Smooth muscle cell (in vitro differentiated cells): ENCODE results near the gene ESRRA. TPM values are rescaled to one million over a fixed set of nuclear protein-coding genes. Genes with fewer than 3 reads are reported as not detected.
"Not testable (repeated sequence)": the region's sequence is repeated elsewhere in the genome, so short reads cannot be mapped to it uniquely, and the experiment has no call there.

Experiments
- DNase-seq: peaks from one replicate; lab custom pipeline; 2025; ENCODE audit not compliant: unreplicated experiment; lab: John Stamatoyannopoulos, UW
- H2AFZ ChIP-seq: fragments of 200-600 bp; sonication (generic); 2 replicates; pipeline ENCODE4 v1.6.0; 2016; ENCODE audit warnings: antibody characterized with exemption, low read depth, mild to moderate bottlenecking
- H3F3A ChIP-seq: fragments of 200-600 bp; sonication (generic); 2 replicates; pipeline ENCODE4 v1.6.0; 2017; ENCODE audit warnings: antibody characterized with exemption, low read depth
- H3K27ac ChIP-seq: fragments of 200-600 bp; sonication (generic); 2 replicates; pipeline ENCODE4 v1.5.1; 2016; ENCODE audit warnings: low read depth, mild to moderate bottlenecking
- H3K27me3 ChIP-seq: fragments of 200-600 bp; sonication (generic); 2 replicates; pipeline ENCODE4 v1.6.1; 2016; ENCODE audit warnings: low read depth, mild to moderate bottlenecking
- H3K36me3 ChIP-seq: fragments of 200-600 bp; sonication (generic); 2 replicates; pipeline ENCODE4 v1.5.1; 2016; ENCODE audit warnings: low read depth
- H3K4me1 ChIP-seq: fragments of 200-600 bp; sonication (generic); 2 replicates; pipeline ENCODE4 v1.5.1; 2016; ENCODE audit warnings: low read depth
- H3K4me2 ChIP-seq: fragments of 200-600 bp; sonication (generic); 2 replicates; pipeline ENCODE4 v1.6.0; 2016; ENCODE audit warnings: mild to moderate bottlenecking
- H3K4me3 ChIP-seq: fragments of 200-600 bp; sonication (generic); 2 replicates; pipeline ENCODE4 v1.5.1; 2016; ENCODE audit warnings: mild to moderate bottlenecking
- H3K79me2 ChIP-seq: fragments of 200-600 bp; sonication (generic); 2 replicates; pipeline ENCODE4 v1.6.0; 2016; ENCODE audit warnings: low read depth, mild to moderate bottlenecking
- H3K9ac ChIP-seq: fragments of 200-600 bp; sonication (generic); 2 replicates; pipeline ENCODE4 v1.6.0; 2016; ENCODE audit warnings: low read depth
- H3K9me3 ChIP-seq: fragments of 200-600 bp; sonication (generic); replicated peaks from 2 replicates; pipeline ENCODE4 v1.5.1; 2016; ENCODE audit warnings: low read depth
- H4K20me1 ChIP-seq: fragments of 200-600 bp; sonication (generic); 2 replicates; pipeline ENCODE4 v1.6.0; 2016; ENCODE audit warnings: low read depth
- WGBS: methylation state at CpG from one replicate; pipeline ENCODE4 v1.1.7; 2016; ENCODE audit warnings: low lambda C conversion rate; 5-methylcytosine and 5-hydroxymethylcytosine counted together
- polyA plus RNA-seq: library from polyadenylated mRNA; unstranded; fragments of >200 nt; fragmentation: Nextera tagmentation; extraction: Ambion mirVana; gene quantifications from 2 replicates; pipeline ENCODE4 v1.2.1, GENCODE V29; 2016
- total RNA-seq: library from RNA; depleted of rRNA; stranded (reverse); fragments of >200 nt; gene quantifications from 2 replicates; pipeline ENCODE4 v1.2.3, GENCODE V29; 2014
- TF ChIP-seq, protein P1 (sequence below): fragments of 200-600 bp; sonication (generic); IDR thresholded peaks from 2 replicates; pipeline ENCODE4 v1.5.1; 2017; ENCODE audit warnings: borderline replicate concordance, mild to moderate bottlenecking, antibody characterized with exemption; ENCODE audit not compliant: insufficient read depth, poor library complexity, severe bottlenecking

ESRRA gene
- total and polyA plus RNA-seq, 2 experiments from 2014 or later: 8.0 to 16.7 TPM

DNA sequence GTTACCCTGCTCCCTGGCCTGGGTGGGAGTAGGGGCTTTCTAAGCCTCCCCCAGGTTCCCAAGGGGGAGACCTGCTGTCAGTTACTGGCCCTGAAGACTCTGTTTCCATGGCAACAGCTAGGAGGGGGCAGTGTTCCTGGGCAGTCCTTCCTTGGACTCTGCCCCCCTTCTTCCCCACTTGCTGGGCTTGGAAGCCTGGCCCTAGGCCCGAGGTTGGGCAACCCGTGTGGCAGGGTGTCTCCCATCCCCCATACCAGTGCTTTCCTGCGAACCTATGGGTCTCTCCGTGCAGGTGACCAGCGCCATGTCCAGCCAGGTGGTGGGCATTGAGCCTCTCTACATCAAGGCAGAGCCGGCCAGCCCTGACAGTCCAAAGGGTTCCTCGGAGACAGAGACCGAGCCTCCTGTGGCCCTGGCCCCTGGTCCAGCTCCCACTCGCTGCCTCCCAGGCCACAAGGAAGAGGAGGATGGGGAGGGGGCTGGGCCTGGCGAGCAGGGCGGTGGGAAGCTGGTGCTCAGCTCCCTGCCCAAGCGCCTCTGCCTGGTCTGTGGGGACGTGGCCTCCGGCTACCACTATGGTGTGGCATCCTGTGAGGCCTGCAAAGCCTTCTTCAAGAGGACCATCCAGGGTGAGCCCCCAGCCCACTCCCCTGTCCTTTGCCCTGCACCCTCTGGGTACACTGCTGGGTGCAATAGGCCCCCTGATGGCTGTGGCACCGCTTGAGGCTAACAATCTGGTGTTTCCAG is 1.7 kb downstream of the ESRRA start:
- H3K27ac ChIP-seq: no peak overlapping the region
- TF ChIP-seq, protein P1, sequence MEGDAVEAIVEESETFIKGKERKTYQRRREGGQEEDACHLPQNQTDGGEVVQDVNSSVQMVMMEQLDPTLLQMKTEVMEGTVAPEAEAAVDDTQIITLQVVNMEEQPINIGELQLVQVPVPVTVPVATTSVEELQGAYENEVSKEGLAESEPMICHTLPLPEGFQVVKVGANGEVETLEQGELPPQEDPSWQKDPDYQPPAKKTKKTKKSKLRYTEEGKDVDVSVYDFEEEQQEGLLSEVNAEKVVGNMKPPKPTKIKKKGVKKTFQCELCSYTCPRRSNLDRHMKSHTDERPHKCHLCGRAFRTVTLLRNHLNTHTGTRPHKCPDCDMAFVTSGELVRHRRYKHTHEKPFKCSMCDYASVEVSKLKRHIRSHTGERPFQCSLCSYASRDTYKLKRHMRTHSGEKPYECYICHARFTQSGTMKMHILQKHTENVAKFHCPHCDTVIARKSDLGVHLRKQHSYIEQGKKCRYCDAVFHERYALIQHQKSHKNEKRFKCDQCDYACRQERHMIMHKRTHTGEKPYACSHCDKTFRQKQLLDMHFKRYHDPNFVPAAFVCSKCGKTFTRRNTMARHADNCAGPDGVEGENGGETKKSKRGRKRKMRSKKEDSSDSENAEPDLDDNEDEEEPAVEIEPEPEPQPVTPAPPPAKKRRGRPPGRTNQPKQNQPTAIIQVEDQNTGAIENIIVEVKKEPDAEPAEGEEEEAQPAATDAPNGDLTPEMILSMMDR: no peak
- no peaks in the 10 kb centered on the region for H3K36me3 ChIP-seq
- H3K9me3 ChIP-seq: no peaks in the 10 kb centered on the region
- peaks cover 7% of the 10 kb centered on the region for H4K20me1 ChIP-seq
- H3F3A ChIP-seq: no peaks in the 10 kb centered on the region
- WGBS: 91% methylated on average over 15 of the region's 15 CpGs
- no peaks in the 10 kb centered on the region for H3K27me3 ChIP-seq
- H2AFZ ChIP-seq: no peak overlapping the region
- peak overlapping the region; percentile 99 for H3K4me2 ChIP-seq
- peaks cover 30% of the 10 kb centered on the region for H3K79me2 ChIP-seq
- no peak overlapping the region for H3K9ac ChIP-seq
- DNase-seq: no peak
- peak overlapping the region; percentile 82 for H3K4me3 ChIP-seq
- peaks cover 6% of the 10 kb centered on the region for H3K4me1 ChIP-seq

DNA sequence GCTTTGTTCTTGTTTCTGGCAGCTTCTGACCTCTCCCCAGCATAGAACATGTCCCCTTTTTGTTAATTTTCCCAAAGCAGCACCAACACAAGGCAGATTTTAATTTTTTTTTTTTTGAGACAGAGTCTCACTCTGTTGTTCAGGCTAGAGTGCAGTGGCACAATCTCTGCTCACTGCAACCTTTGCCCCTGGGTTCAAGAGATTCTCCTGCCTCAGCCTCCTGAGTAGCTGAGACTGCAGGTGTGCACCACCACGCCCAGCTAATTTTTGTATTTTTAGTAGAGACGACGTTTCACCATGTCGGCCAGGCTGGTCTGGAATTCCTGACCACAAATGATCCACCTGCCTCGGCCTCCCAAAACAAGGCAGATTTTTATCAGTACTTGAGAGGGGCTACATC is 2.5 kb downstream of the ESRRA start:
- not testable (repeated sequence) for H4K20me1 ChIP-seq, H3K9me3 ChIP-seq, H3K4me2 ChIP-seq, H3K4me1 ChIP-seq, H3K9ac ChIP-seq, H3F3A ChIP-seq, H3K4me3 ChIP-seq, DNase-seq, H3K27me3 ChIP-seq, H3K36me3 ChIP-seq, H2AFZ ChIP-seq, H3K27ac ChIP-seq
- WGBS: 79% methylated on average over 5 of the region's 5 CpGs
- H3K79me2 ChIP-seq: peaks cover 30% of the 10 kb centered on the region

DNA sequence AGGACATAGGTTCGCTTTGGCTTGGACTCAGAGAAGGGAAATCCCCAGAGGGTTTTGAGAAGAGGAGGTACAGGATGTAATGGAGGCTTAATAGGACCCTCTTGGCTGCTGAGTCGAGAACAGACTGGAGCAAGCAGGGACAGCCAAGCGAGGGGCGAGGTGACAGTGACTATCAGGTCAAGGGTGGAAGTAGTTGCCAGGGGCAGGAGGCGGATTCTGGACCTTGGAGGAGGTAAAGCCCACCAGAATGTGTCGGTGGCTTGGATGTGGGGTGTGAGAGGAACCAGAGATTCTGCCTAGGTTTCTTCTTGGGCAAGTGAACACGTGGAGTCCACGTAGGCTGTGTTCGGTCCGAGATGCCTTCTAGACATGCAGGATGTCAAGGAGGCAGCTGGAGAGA is 7.6 kb downstream of the ESRRA start:
- no peak overlapping the region for H3K9ac ChIP-seq
- no peak overlapping the region for H3K4me2 ChIP-seq

DNA sequence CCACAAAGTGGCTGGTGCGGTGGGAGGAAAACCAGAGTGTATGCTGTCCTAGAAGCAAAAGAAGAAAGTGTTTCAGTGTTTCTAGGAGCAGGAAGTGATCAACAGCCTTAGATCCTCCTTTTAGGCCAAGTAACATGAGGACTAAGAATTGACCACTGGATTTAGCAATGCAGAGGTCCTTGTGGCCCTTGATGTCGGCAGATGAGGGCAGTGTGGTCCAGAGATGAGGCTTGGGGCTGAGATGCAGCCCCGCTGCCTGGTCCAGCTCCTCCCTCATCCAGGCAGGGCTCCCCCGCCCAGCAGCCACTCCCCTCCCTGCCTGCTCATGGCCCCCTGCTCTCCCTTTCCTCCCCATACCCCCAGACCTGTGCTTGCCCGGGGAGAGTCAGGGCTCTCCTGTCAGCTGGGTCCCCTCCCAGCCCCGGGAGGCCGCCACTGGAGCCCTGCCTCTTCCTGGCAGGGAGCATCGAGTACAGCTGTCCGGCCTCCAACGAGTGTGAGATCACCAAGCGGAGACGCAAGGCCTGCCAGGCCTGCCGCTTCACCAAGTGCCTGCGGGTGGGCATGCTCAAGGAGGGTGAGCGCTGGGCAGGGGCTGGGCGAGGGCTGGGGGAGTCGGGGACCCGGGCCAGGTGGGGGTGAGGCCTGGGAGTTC is 8.3 kb downstream of the ESRRA start:
- 93% methylated on average over 13 of the region's 18 CpGs for WGBS
- H3K9ac ChIP-seq: no peak overlapping the region
- H4K20me1 ChIP-seq: no peaks in the 10 kb centered on the region
- H3K9me3 ChIP-seq: no peaks in the 10 kb centered on the region
- no peak overlapping the region for H2AFZ ChIP-seq
- no peak overlapping the region for H3K4me2 ChIP-seq
- no peaks in the 10 kb centered on the region for H3K4me1 ChIP-seq
- H3K27ac ChIP-seq: no peak overlapping the region
- peaks cover 13% of the 10 kb centered on the region for H3K79me2 ChIP-seq
- DNase-seq: no peak
- H3K27me3 ChIP-seq: no peaks in the 10 kb centered on the region
- no peaks in the 10 kb centered on the region for H3F3A ChIP-seq
- H3K4me3 ChIP-seq: no peak overlapping the region
- H3K36me3 ChIP-seq: no peaks in the 10 kb centered on the region
- TF ChIP-seq, protein P1: no peak

More for the DNA sequence above, 7.6 kb downstream of the ESRRA start:
- Histone ChIP-seq H3K79me2 (peaks cover 15% of the 10 kb centered on the region), H4K20me1 (no peaks in the 10 kb centered on the region), H3K4me1 (no peaks in the 10 kb centered on the region), H3F3A (no peaks in the 10 kb centered on the region), H3K9me3 (no peaks in the 10 kb centered on the region), H2AFZ (no peak overlapping the region), H3K27me3 (no peaks in the 10 kb centered on the region), H3K27ac (no peak overlapping the region), H3K36me3 (no peaks in the 10 kb centered on the region), H3K4me3 (no peak overlapping the region)
- WGBS: 98% methylated on average over 10 of the region's 10 CpGs
- TF ChIP-seq, protein P1: no peak
- DNase-seq: no peak
